Ammon's horn (tissue), 1 donor: ENCODE data around the gene BRAT1.

Experiments
- DNase-seq: peaks from one replicate; pipeline ENCODE4 v3.0.0-alpha.2; 2016; ENCODE audit warnings: low spot score

Gene BRAT1

GRCh38 chr7:2510130-2510776 lies 45.1 kb downstream of the BRAT1 start:
- DNase-seq, result no peak

- DNase-seq, result no peak
Observed at GRCh38 chr7:2509298-2509906, 45.9 kb downstream of the BRAT1 start.

- DNase-seq, result no peak
Observed at GRCh38 chr7:2508327-2509215, 46.8 kb downstream of the BRAT1 start.

GRCh38 chr7:2507917-2508306 lies 47.4 kb downstream of the BRAT1 start:
- DNase-seq, result no peak

- no peak for DNase-seq
Observed at GRCh38 chr7:2507208-2507916, 48.0 kb downstream of the BRAT1 start.

- DNase-seq, result no peak
Observed at GRCh38 chr7:2505401-2505800, 49.9 kb downstream of the BRAT1 start.

- DNase-seq, result no peak
Observed at GRCh38 chr7:2504889-2505375, 50.4 kb downstream of the BRAT1 start.

GRCh38 chr7:2504128-2504888 lies 51.0 kb downstream of the BRAT1 start:
- no peak for DNase-seq

GRCh38 chr7:2503056-2503941 lies 52.0 kb downstream of the BRAT1 start:
- no peak for DNase-seq

- DNase-seq, result no peak
Observed at GRCh38 chr7:2502647-2502966, 52.7 kb downstream of the BRAT1 start.

- no peak for DNase-seq
Observed at GRCh38 chr7:2501947-2502646, 53.2 kb downstream of the BRAT1 start.

- no peak for DNase-seq
Observed at GRCh38 chr7:2500701-2501100, 54.6 kb downstream of the BRAT1 start.

- no peak for DNase-seq
Observed at GRCh38 chr7:2499719-2500430, 55.4 kb downstream of the BRAT1 start.

- no peak for DNase-seq
Observed at GRCh38 chr7:2499181-2499580, 56.1 kb downstream of the BRAT1 start.

- no peak for DNase-seq
Observed at GRCh38 chr7:2498708-2499107, 56.6 kb downstream of the BRAT1 start.

GRCh38 chr7:2497500-2498336 lies 57.6 kb downstream of the BRAT1 start:
- no peak for DNase-seq

GRCh38 chr7:2497065-2497464 lies 58.3 kb downstream of the BRAT1 start:
- DNase-seq, result no peak

- DNase-seq, result no peak
Observed at GRCh38 chr7:2496375-2496774, 58.9 kb downstream of the BRAT1 start.
